Dedifferentiated amniotic fluid mesenchymal stem cell (primary cell): Measurements from ENCODE around the gene LIPA.

Experiments used
- DNase-seq: peaks from one replicate; pipeline ENCODE4 v3.0.0-alpha.2; 2016; ENCODE audit errors: extremely low spot score

Gene LIPA

GRCh38 chr10:89240519-89240918 lies 11.1 kb downstream of the LIPA start:
- DNase-seq, result no peak

DNA sequence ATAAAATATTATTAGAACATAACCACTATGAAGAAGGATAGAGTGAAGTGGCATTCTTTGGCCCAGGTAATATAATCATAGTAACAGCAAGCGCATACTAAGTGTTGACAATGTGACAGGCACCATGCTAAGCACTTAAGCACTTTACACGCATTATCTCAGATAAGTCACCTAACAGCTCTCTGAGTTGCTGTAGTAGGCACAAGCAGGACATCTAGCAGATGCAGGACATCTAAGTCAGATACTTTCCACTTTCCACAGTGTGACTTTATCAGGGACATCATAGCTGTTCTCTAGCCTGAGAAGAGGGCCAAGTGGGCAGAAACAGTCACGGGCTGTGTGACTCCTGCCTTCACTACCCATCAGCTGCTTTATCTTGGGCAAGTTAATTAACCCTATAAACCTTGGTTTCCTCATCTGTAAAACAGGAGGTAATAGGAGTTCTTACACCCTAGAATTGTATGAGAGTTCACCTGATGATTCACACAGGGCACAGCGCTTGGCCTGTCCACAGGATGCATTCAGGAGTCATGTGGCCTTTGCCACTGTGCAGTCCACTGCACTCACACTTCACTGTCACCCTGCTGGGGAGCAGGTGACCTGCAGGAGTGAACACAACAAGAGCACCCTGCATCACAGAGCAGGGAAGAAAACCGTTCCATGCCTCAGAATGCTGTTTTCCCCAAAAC lies 12.5 kb downstream of the LIPA start:
- no peak for DNase-seq

DNA sequence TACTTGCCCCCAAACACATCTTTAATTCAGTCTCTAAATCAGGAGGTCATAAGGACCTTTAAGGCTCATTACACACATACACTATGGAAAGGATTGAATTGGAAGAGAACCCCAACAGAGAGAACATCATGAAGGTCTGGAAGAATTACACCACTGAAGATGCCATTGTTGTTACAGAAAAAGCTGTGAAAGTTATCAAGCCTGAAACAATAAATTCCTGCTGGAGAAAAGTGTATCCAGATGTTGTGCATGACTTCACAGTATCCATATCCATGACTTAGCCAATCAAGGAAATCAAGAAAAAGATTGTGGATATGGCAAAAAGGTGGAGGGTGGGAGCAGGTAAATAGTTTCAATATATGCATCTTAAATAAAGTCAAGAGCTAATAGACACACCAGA lies 13.7 kb downstream of the LIPA start:
- no peak for DNase-seq

DNA sequence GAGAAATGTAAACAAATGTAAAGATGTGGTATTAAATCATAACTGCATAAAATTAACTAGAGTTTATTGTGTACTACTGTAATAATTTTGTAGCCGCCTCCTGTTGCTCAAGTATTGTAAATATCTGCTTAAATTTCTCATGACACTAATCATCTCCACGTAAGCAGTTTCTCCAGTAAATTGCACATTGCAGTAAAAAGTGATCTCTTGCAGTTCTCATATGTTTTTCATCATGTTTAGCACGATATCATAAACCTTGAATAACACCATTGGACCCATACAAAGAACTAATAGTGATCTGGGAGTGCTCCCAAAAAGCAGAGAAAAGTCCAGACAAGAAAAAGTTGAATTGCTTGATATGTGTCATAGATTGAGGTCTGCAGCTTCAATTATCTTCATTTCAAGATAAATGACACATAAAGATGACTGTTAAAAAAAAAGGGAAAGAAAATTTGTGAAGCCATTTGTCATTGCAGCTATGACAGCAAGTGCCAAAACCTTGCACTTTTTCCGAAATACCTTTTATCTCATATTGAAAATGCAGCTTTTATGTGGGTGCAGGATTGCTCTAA lies 15.3 kb downstream of the LIPA start:
- peak; percentile 62 for DNase-seq

DNA sequence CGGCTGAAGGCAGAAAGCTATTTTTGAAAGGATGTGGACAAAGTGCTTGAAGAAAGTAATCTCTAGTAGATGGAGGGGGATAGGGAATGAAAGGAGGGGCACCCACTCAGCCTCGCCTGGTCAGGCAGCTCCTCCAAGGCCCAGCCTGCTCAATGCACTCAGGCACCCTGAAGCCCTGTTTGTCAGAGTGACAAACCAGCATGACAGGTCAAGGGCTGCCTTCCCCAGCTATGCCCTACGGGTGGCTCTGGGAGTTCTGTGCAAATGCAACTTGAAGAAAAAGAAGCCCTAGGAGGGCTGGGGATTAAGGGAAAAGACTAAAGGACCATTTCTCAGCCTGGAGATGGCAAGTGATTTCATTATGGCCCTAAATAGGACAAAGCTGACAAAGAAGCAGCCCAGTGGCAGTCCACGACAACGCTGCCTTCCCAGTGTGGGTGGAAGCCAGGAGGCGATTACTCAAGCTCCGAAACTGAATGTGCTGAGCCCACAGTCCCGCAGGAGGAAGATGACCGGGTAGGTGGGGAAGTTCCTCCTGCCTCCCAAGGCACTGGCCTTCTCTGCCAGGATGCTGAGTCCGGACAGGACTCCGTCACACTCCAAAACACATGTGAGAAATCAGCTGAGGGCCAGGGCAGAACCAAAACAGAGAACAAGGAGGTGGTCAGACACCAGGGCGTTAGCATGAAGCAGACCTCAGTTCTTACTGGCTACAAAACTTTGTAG lies 16.3 kb downstream of the LIPA start:
- no peak for DNase-seq

DNA sequence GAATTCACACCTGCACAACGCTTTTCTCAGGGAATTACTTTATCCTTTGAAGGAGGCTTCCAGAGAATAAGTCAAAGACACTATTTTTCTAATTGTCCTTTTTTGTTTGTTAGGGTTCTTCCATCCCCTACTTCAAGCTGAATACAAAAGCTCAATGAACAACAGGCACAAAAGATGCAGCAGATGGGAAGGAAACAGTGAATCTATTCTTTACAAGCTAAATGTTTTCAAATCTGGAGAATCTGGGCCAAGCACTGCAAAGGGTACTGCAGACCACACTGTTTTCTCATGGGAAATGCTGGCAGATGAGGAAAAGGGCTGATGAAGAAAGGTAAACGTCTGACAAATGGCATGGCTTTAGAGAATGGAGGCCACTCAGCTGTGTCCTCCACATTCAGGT lies 18.5 kb downstream of the LIPA start:
- DNase-seq, result no peak

GRCh38 chr10:89228962-89229361 lies 22.6 kb downstream of the LIPA start:
- DNase-seq, result no peak

DNA sequence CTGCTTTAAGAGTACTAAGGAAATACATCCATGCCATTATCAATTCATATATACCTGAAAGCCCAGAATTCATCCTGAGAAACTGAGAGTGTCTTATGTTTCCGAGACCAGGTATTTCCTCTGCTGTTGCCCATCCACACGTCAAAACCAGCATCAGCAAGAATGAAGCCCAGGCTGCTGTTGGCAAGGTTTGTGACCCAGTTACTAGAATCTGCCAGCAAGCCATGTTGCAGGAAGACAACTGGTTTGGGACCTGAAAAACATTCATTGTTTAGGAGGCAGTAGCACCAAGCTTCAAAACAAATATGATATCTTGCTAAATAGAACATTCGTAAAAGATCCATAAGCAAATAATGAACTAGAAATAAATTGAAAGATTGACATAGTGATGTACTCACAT lies 23.4 kb downstream of the LIPA start:
- no peak for DNase-seq

GRCh38 chr10:89226891-89227290 lies 24.7 kb downstream of the LIPA start:
- no peak for DNase-seq

GRCh38 chr10:89224739-89225443 lies 26.7 kb downstream of the LIPA start:
- DNase-seq, result no peak

DNA sequence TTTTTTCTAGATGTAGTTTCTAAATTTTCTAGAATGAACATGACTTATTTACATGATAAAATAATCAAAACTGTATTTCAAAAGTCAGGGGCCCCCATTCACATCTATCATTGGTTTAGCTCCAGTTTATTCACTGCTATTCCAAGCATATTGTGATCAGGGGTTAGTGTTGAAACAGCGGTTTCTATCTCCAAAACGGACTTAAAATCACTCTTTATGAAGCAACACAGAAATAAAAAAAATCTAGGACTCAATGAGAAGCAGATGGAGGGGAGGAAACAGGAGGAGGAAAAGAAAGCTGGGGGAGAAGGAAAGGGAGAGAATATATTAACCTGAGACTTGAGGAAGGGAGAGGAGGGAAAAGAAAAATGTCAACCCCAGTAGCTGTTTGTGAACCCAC lies 29.7 kb downstream of the LIPA start:
- no peak for DNase-seq

DNA sequence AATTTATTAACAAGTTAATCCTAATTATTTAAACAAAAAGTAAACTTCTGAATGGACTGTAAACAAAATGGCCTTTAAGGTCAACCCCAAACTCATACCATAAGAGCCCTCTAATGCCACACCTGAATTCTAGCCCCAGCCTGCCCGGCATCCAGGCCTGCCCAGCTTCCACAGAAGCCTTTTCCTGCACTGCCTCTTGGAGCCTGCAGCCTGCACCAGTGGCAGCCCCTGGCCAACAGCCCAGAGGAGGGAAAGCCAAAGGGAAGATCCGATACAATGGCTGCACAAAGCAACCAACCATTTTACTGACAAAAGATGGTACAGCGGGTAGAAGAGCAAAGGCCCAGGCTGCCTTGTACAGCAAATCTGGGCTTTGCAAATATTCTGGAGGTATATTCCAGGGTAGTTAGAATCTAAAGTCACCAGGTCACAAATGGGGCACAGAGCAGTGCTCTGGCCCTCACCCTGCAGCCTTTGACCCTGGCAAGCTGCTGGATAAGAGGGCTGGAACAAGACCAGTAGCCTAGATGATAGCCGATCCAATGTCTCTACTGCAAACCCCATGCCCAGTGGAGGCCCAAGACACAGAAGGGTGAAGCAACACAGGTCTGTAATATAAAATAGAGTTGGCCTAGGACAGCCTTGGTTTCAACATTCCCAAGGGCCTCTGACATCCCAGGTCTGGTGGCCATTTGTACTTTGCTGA lies 31.9 kb downstream of the LIPA start:
- DNase-seq, result no peak

DNA sequence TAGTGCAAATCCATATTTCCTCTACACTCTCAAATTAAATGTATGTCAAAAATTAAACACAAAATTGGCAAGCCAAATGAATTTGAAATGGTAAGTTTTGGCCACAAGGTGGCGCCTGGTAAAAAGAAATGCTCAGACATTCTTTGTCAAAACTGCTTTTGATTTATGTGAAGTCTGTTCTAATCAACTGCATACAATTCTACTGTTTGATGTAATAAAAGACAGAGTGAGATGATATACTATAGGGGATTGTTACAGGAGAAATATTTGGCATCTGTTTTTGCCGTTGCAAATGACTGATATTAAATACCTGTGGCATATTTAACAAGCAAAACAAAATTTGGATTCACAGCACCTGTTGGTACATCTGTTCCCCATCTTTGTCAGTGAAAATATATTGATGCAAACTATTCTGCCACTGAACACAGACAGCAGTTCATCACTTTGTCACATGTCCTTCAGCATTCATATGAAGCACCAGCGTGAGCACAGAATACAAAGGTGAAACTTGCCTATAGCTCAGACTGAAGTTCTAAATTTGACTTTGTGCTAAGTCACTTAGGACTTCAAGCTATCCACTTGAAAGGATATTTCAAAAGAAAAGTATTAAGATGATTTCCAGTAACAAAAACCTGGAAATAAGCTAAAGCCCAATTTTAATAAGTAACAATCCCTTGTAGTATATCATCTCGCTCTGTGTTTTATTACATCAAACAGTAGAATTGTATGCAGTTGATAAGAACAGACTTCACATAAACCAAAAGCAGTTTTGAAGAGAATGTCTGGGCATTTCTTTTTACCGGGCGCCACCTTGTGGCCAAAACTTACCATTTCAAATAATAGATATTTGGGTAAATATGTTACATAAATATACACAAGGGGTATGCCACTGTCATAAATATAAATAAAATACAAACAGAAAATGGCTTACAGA lies 34.3 kb downstream of the LIPA start:
- DNase-seq, result peak; percentile 84

- DNase-seq, result no peak
Measured at GRCh38 chr10:89216056-89216455, 35.5 kb downstream of the LIPA start.

DNA sequence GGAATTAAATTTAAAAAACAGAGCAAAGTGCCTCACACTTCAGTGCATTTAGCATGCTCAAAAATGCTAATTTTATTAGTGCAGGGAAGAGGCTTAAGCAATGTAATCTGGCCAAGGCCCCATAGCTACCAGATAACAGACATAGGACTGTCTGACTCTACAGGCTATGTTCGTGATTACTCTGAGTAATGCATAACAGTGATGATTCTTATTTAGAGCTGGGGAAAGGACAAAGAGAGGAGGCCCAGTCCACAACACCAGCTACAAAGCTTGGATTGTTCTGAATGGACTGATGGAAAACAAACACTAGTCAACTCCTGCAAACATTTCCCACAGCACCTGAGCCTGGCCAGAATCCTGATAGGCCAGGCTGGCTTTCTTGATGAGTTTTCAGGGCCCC lies 36.1 kb downstream of the LIPA start:
- DNase-seq, result no peak

DNA sequence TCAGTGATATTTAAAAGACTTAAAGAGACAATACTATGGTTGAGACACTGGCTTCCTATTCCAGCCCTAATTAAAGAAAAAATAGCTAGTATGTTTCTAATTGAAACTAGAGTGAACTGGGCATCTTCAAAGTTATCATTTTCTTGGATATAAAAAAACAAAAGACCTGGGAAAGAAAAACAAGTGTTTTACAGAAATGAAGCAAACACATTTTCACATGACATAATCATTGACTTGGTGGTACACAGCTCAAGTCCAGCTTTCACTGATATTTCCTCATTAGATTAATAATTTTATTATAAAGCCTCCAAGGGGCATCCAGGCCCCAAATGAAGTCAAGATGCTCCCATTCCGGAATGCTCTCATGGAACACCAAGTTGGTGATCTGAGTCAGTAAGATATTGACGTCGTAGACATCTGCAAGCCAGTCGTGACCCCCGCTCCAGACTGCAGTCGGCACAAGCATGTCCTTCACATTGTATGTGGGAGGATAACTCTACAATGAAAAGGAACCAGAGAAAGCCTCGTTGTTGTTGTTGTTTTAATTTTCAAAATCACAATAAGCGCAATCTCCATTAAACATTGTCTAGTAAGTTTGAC lies 36.9 kb downstream of the LIPA start:
- DNase-seq, result no peak

DNA sequence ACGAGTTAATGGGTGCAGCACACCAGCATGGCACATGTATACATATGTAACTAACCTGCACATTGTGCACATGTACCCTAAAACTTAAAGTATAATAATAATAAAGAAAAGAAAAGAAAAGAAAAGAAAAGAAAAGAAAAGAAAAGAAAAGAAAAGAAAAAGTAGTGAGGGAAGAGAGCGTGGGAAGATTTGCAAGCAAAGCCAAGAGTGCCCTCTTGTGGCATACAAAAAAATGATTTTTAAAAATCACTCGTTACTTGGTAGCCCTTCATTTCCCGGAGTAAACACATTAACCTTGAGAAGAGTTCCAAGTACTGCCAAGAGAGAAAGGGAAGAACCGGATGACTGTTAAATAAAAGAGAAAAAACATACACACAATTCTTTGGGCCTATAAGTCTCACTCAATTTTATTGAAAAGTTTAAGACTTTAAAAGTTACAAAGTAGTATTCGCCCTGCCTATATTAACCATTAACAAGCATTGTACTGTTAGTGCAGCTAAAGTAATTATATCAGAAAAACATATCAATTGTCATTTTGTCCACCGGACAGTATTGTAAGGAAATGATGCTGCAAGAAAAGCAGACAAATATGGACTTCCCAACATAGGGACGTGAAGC lies 38.3 kb downstream of the LIPA start:
- peak; percentile 53 for DNase-seq

DNA sequence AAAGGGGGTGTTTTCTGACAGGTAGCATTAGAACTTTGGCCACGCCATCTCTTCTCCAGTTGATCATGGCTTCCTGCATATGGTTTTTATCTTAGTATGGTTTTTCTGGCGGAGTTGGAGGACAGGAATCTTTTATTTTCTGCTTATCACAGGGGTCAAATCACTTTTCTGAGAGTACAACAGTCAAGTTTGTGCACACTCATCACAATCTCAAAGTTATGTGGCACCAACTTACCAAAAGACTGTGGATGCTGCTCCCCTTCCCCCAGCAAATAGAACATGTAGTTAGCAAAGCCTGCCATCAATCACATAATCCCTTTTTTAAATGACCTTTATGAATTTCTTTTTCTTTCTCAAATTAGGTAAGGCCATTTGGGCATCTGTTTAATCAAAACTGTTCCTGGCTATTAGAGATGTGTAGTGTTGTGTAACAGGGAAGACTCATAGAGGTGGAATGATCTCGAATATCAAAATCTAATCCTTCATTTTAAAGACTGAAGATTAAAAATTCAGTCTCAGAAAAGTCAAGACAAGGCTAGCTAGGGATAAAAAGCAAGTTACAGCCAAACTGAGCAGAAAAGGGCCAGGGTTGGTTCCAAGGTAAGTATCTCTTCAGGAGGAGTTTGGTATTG lies 40.7 kb downstream of the LIPA start:
- DNase-seq, result no peak

DNA sequence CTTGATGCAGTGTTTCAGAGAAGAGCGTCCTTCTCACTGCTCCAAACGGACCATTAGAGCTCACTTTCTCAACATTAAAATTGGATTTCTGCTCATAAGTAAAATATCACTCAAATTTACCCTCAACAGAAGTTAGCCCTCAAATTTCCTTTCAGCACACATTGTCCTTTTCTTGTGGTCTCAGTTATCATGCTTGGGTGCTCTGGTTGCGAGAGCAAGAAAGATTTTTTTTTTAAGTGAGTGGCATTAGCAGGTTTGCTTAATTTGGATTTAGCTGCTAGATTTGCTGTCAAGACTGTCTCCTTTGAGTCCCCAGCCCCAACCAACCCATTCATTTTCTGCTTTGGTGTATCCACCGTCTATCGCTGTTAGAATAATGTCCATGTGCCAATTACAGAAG lies 41.9 kb downstream of the LIPA start:
- no peak for DNase-seq
